ENCODE data around the gene WNT8B.

The WNT8B gene

DNA sequence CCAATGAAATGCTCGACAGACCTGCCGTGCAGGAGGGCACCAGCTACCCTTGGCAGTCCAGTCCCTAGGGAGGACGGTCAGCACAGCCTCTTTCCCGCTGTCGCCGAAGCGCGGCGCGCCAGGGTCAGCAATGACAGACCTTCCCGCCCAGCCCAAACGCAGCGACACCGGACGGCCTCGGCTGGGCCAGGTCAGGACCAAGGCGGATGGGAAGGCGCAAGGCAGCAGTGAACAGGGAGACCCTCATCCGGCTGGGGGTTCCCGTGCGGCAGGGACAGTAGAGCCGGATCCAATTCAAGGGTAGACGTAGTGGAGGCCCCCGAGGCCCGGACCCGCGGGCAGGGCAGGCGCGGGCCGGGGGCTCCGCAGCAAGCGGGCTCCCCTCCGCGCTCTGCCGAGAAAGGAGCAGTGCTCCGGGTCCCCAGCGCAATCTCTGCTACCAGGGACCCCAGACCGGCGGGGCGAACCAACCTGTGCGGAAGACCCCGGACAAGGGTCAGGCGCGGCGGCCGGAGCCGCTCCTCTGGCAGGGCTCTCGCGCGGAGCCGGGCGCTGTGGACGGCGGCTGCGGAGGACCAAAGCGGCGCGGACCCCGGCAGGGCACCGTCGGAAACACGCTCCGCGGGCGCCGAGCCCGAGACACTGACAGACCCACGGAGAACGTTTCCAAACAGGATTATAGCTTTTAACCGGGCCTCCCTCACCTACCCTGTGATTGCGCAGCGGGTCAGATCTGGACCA, 56.7 kb downstream of the WNT8B start, which contains the start of gene SEC31B:
TSS of gene SEC31B (minus strand) at position 551 of the 741 bp plus-strand sequence. CDS start 2,909 bp downstream, outside the sequence.
- Histone ChIP-seq H3K9me3 (ENCODE audit: control insufficient read depth, low read length) (no peaks in the 10 kb centered on the region), H3K4me1 (ENCODE audit: control insufficient read depth, insufficient read depth, low read length, poor library complexity, severe bottlenecking) (peaks cover 15% of the 10 kb centered on the region), H3K36me3 (ENCODE audit: control insufficient read depth, insufficient read depth, low read length) (peaks cover 26% of the 10 kb centered on the region), H3K4me3 (ENCODE audit: extremely low read depth, insufficient read depth, low read length, poor library complexity, severe bottlenecking) (peak within 1 kb of the TSS; percentile 48), H3K27ac (ENCODE audit: low read depth, low read length, severe bottlenecking) (no peak within 1 kb of the TSS)
- WGBS, 2 experiments (ENCODE audit: insufficient coverage in 2 of 2), result 2% methylated on average over 57 to 63 of the region's 72 CpGs

DNA sequence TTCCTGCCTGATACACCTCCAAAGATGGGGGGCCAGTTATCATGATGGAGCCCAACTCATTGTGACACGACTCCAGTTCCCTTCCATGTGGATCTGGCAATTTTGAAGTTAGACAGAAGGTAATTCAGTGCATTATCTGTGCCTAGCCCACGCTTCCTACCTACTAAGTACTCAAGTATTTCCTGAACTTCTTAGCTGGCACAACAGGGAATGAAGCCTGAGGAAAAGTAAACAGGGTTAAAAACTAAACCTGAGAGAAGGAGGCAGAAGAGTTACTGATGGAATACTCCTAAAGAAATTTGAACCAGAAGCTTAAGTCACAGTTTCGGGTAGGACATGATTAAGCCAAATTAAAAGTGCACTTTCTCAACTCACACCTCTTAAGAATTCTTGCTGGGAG, 58.0 kb downstream of the WNT8B start:
- WGBS, 2 experiments (ENCODE audit: insufficient coverage in 2 of 2), result 73 to 100% methylated on average over 2 of the region's 3 CpGs
- Histone ChIP-seq H3K4me3 (ENCODE audit: extremely low read depth, insufficient read depth, low read length, poor library complexity, severe bottlenecking) (no peak overlapping the region), H3K27ac (ENCODE audit: low read depth, low read length, severe bottlenecking) (no peak overlapping the region), H3K9me3 (ENCODE audit: control insufficient read depth, low read length) (no peaks in the 10 kb centered on the region), H3K36me3 (ENCODE audit: control insufficient read depth, insufficient read depth, low read length) (peaks cover 38% of the 10 kb centered on the region), H3K4me1 (ENCODE audit: control insufficient read depth, insufficient read depth, low read length, poor library complexity, severe bottlenecking) (peaks cover 15% of the 10 kb centered on the region)

- H3K9me3 ChIP-seq (ENCODE audit: control insufficient read depth, low read length), result no peaks in the 10 kb centered on the region
- no peak overlapping the region for H3K4me3 ChIP-seq (ENCODE audit: extremely low read depth, insufficient read depth, low read length, poor library complexity, severe bottlenecking)
- peaks cover 15% of the 10 kb centered on the region for H3K4me1 ChIP-seq (ENCODE audit: control insufficient read depth, insufficient read depth, low read length, poor library complexity, severe bottlenecking)
- peaks cover 52% of the 10 kb centered on the region for H3K36me3 ChIP-seq (ENCODE audit: control insufficient read depth, insufficient read depth, low read length)
- no peak overlapping the region for H3K27ac ChIP-seq (ENCODE audit: low read depth, low read length, severe bottlenecking)
- WGBS, 2 experiments (ENCODE audit: insufficient coverage in 2 of 2), result 93% methylated on average over 3 of the region's 5 CpGs; no CpG with 5 or more reads in 1 of the 2 experiments
Observed at GRCh38 chr10:100522107-100522801, 59.4 kb downstream of the WNT8B start.

DNA sequence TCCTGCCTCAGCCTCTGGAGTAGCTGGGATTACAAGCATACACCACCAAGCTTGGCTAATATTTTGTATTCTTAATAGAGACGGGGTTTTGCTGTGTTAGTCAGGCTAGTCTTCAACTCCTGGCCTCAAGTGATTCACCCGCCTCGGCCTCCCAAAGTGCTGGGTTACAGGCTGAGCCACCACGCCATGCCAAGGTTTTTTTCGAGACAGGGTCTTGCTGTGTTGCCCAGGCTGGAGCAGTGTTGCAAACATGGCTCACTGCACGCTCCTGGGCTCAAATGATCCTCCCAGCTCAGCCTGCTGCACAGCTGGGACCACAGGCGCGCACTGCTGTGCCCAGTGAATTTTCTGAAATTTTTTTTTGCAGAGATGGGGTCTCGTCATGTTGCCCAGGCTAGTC, 60.1 kb downstream of the WNT8B start:
- peaks cover 58% of the 10 kb centered on the region for H3K36me3 ChIP-seq (ENCODE audit: control insufficient read depth, insufficient read depth, low read length)
- 92 to 95% methylated on average over 8 to 9 of the region's 9 CpGs for WGBS, 2 experiments (ENCODE audit: insufficient coverage in 2 of 2)

GRCh38 chr10:100524206-100524605, 61.4 kb downstream of the WNT8B start:
- H3K36me3 ChIP-seq (ENCODE audit: control insufficient read depth, insufficient read depth, low read length), result peaks cover 64% of the 10 kb centered on the region

More for the DNA sequence above, 60.1 kb downstream of the WNT8B start:
- no peak overlapping the region for H3K27ac ChIP-seq (ENCODE audit: low read depth, low read length, severe bottlenecking)
- H3K9me3 ChIP-seq (ENCODE audit: control insufficient read depth, low read length), result no peaks in the 10 kb centered on the region
- no peak overlapping the region for H3K4me3 ChIP-seq (ENCODE audit: extremely low read depth, insufficient read depth, low read length, poor library complexity, severe bottlenecking)
- H3K4me1 ChIP-seq (ENCODE audit: control insufficient read depth, insufficient read depth, low read length, poor library complexity, severe bottlenecking), result peaks cover 15% of the 10 kb centered on the region

GRCh38 chr10:100524638-100525037, 61.8 kb downstream of the WNT8B start:
- 87 to 92% methylated on average over 2 of the region's 2 CpGs for WGBS, 2 experiments (ENCODE audit: insufficient coverage in 2 of 2)
- Histone ChIP-seq H3K27ac (ENCODE audit: low read depth, low read length, severe bottlenecking) (no peak overlapping the region), H3K9me3 (ENCODE audit: control insufficient read depth, low read length) (no peaks in the 10 kb centered on the region), H3K4me3 (ENCODE audit: extremely low read depth, insufficient read depth, low read length, poor library complexity, severe bottlenecking) (no peak overlapping the region), H3K36me3 (ENCODE audit: control insufficient read depth, insufficient read depth, low read length) (peaks cover 64% of the 10 kb centered on the region), H3K4me1 (ENCODE audit: control insufficient read depth, insufficient read depth, low read length, poor library complexity, severe bottlenecking) (peaks cover 11% of the 10 kb centered on the region)

More at GRCh38 chr10:100524206-100524605, 61.4 kb downstream of the WNT8B start:
- Histone ChIP-seq H3K9me3 (ENCODE audit: control insufficient read depth, low read length) (no peaks in the 10 kb centered on the region), H3K4me1 (ENCODE audit: control insufficient read depth, insufficient read depth, low read length, poor library complexity, severe bottlenecking) (peaks cover 15% of the 10 kb centered on the region), H3K4me3 (ENCODE audit: extremely low read depth, insufficient read depth, low read length, poor library complexity, severe bottlenecking) (no peak overlapping the region), H3K27ac (ENCODE audit: low read depth, low read length, severe bottlenecking) (no peak overlapping the region)
- WGBS, 2 experiments (ENCODE audit: insufficient coverage in 2 of 2), result 78 to 98% methylated on average over 3 to 6 of the region's 6 CpGs

DNA sequence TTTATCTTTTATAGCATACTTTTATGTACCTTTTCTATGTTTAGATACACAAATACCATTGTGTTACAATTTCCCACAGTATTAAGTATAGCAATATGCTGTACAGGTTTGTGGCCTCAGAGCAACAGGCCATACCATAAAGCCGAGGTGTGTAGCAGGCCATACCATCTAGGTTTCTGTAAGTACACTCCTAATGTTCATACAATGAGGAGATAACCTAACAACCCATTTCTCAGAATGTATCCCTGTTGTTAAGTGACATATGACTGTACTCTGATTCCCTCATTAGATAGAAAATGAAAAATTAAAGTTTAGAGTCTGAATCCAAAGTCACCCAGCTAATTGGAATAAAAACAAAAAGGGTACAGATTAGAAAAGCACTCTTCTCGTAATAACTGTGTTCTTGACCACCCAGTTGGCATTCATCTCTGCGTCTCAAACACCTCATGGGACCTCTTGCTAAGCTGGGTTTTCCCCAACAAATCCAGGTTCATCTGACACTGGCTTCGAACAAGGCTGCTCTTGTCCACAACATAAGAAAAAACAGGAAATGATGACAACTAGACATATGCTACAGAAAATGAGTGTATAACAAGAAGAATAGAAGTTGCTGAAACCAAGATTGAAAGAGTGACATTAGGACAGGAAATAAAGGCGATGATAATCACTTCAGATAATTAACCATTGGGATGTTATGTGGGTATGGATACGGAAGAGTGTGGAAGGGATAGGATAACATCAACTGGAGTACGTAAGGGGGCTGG, 65.5 kb downstream of the WNT8B start:
- H3K4me3 ChIP-seq (ENCODE audit: extremely low read depth, insufficient read depth, low read length, poor library complexity, severe bottlenecking), result peak overlapping the region; percentile 85
- no peaks in the 10 kb centered on the region for H3K4me1 ChIP-seq (ENCODE audit: control insufficient read depth, insufficient read depth, low read length, poor library complexity, severe bottlenecking)
- H3K36me3 ChIP-seq (ENCODE audit: control insufficient read depth, insufficient read depth, low read length), result peaks cover 48% of the 10 kb centered on the region
- peaks cover 5% of the 10 kb centered on the region for H3K9me3 ChIP-seq (ENCODE audit: control insufficient read depth, low read length)
- 94 to 100% methylated on average over 3 to 4 of the region's 7 CpGs for WGBS, 2 experiments (ENCODE audit: insufficient coverage in 2 of 2)
- no peak overlapping the region for H3K27ac ChIP-seq (ENCODE audit: low read depth, low read length, severe bottlenecking)

GRCh38 chr10:100528921-100529474, 66.2 kb downstream of the WNT8B start:
- H3K27ac ChIP-seq (ENCODE audit: low read depth, low read length, severe bottlenecking), result no peak overlapping the region
- no peaks in the 10 kb centered on the region for H3K4me1 ChIP-seq (ENCODE audit: control insufficient read depth, insufficient read depth, low read length, poor library complexity, severe bottlenecking)
- 10% methylated on average over 10 to 14 of the region's 18 CpGs for WGBS, 2 experiments (ENCODE audit: insufficient coverage in 2 of 2)
- H3K9me3 ChIP-seq (ENCODE audit: control insufficient read depth, low read length), result peaks cover 5% of the 10 kb centered on the region
- H3K4me3 ChIP-seq (ENCODE audit: extremely low read depth, insufficient read depth, low read length, poor library complexity, severe bottlenecking), result peak overlapping the region; percentile 85
- H3K36me3 ChIP-seq (ENCODE audit: control insufficient read depth, insufficient read depth, low read length), result peaks cover 41% of the 10 kb centered on the region

- Histone ChIP-seq H3K4me1 (ENCODE audit: control insufficient read depth, insufficient read depth, low read length, poor library complexity, severe bottlenecking) (no peaks in the 10 kb centered on the region), H3K4me3 (ENCODE audit: extremely low read depth, insufficient read depth, low read length, poor library complexity, severe bottlenecking) (peak within 1 kb of the TSS; percentile 85), H3K27ac (ENCODE audit: low read depth, low read length, severe bottlenecking) (no peak within 1 kb of the TSS), H3K36me3 (ENCODE audit: control insufficient read depth, insufficient read depth, low read length) (peaks cover 36% of the 10 kb centered on the region), H3K9me3 (ENCODE audit: control insufficient read depth, low read length) (peaks cover 5% of the 10 kb centered on the region)
- 3% methylated on average over 26 to 33 of the region's 43 CpGs for WGBS, 2 experiments (ENCODE audit: insufficient coverage in 2 of 2)
Observed at GRCh38 chr10:100529475-100530298, 66.9 kb downstream of the WNT8B start, which contains the start of gene NDUFB8. TSS of gene NDUFB8 (minus strand) at chr10:100529871. CDS start at chr10:100529851, 20 bp downstream.

Data from mesodermal cell (in vitro differentiated cells).